ENCODE results near the gene ECHDC3.

ECHDC3 gene

GRCh38 chr10:11748866-11749265 is 6.7 kb downstream of the ECHDC3 start:
- no peak for DNase-seq (ENCODE audit: low read depth)

GRCh38 chr10:11750420-11750819 is 8.2 kb downstream of the ECHDC3 start:
- DNase-seq (ENCODE audit: low read depth) = no peak

GRCh38 chr10:11754173-11754572 is 12.0 kb downstream of the ECHDC3 start:
- no peak for DNase-seq (ENCODE audit: low read depth)

- no peak for DNase-seq (ENCODE audit: low read depth)
Observed at GRCh38 chr10:11754620-11755019, 12.4 kb downstream of the ECHDC3 start.

GRCh38 chr10:11755512-11756263 is 13.5 kb downstream of the ECHDC3 start:
- no peak for DNase-seq (ENCODE audit: low read depth)

GRCh38 chr10:11756766-11757315 is 14.7 kb downstream of the ECHDC3 start:
- no peak for DNase-seq (ENCODE audit: low read depth)

- no peak for DNase-seq (ENCODE audit: low read depth)
Observed at GRCh38 chr10:11757454-11757820, 15.3 kb downstream of the ECHDC3 start.

- DNase-seq (ENCODE audit: low read depth) = peak; percentile 64
Observed at GRCh38 chr10:11757821-11758463, 15.8 kb downstream of the ECHDC3 start.

GRCh38 chr10:11758527-11759236 is 16.5 kb downstream of the ECHDC3 start:
- DNase-seq (ENCODE audit: low read depth) = no peak

GRCh38 chr10:11759347-11759746 is 17.2 kb downstream of the ECHDC3 start:
- no peak for DNase-seq (ENCODE audit: low read depth)

- no peak for DNase-seq (ENCODE audit: low read depth)
Observed at GRCh38 chr10:11760151-11760550, 18.0 kb downstream of the ECHDC3 start.

GRCh38 chr10:11760861-11761260 is 18.7 kb downstream of the ECHDC3 start:
- no peak for DNase-seq (ENCODE audit: low read depth)

- DNase-seq (ENCODE audit: low read depth) = no peak
Observed at GRCh38 chr10:11761431-11761830, 19.2 kb downstream of the ECHDC3 start.

GRCh38 chr10:11762706-11763500 is 20.7 kb downstream of the ECHDC3 start:
- no peak for DNase-seq (ENCODE audit: low read depth)

- DNase-seq (ENCODE audit: low read depth) = no peak
Observed at GRCh38 chr10:11763501-11763861, 21.3 kb downstream of the ECHDC3 start.

- DNase-seq (ENCODE audit: low read depth) = no peak
Observed at GRCh38 chr10:11765141-11765540, 23.0 kb downstream of the ECHDC3 start.

- DNase-seq (ENCODE audit: low read depth) = no peak
Observed at GRCh38 chr10:11772575-11773288, 30.6 kb downstream of the ECHDC3 start.

GRCh38 chr10:11773761-11774441 is 31.7 kb downstream of the ECHDC3 start:
- DNase-seq (ENCODE audit: low read depth) = no peak

- no peak for DNase-seq (ENCODE audit: low read depth)
Observed at GRCh38 chr10:11775412-11775811, 33.2 kb downstream of the ECHDC3 start.

- DNase-seq (ENCODE audit: low read depth) = no peak
Observed at GRCh38 chr10:11776080-11776479, 33.9 kb downstream of the ECHDC3 start.

GRCh38 chr10:11781114-11781513 is 38.9 kb downstream of the ECHDC3 start:
- DNase-seq (ENCODE audit: low read depth) = no peak
